Nephron progenitor cell (in vitro differentiated cells): ENCODE results near the gene CLEC18B.
"Not testable (repeated sequence)": the region's sequence is repeated elsewhere in the genome, so short reads cannot be mapped to it uniquely, and the experiment has no call there.

Experiments
- DNase-seq: peaks from one replicate; pipeline ENCODE4 v3.0.0; 2021
- H3K27ac Mint-ChIP-seq: 2 replicates; pipeline ENCODE4 v1.8.0; 2021; ENCODE audit warnings: mild to moderate bottlenecking, moderate library complexity, mixed read lengths
- H3K27me3 Mint-ChIP-seq: 2 replicates; pipeline ENCODE4 v1.8.0; 2021; ENCODE audit warnings: mild to moderate bottlenecking, low read depth, mixed read lengths; ENCODE audit not compliant: poor library complexity
- H3K36me3 Mint-ChIP-seq: 2 replicates; pipeline ENCODE4 v1.8.0; 2021; ENCODE audit warnings: low read depth, mixed read lengths
- H3K4me1 Mint-ChIP-seq: 2 replicates; pipeline ENCODE4 v1.8.0; 2021; ENCODE audit warnings: mixed read lengths
- H3K4me3 Mint-ChIP-seq: 2 replicates; pipeline ENCODE4 v1.8.0; 2021; ENCODE audit warnings: mild to moderate bottlenecking, moderate library complexity, mixed read lengths
- H3K9me3 Mint-ChIP-seq: 2 replicates; pipeline ENCODE4 v1.8.0; 2021; ENCODE audit warnings: mild to moderate bottlenecking, moderate library complexity, mixed read lengths
- CTCF ChIP-seq: fragments of 200-600 bp; sonication (generic); IDR thresholded peaks from 2 replicates; pipeline ENCODE4 v1.5.0; 2021; ENCODE audit warnings: antibody characterized with exemption

Gene CLEC18B

GRCh38 chr16:74438492-74438979 lies 17.3 kb upstream of the CLEC18B start:
- Mint-ChIP-seq H3K27me3 (peaks cover 2% of the 10 kb centered on the region), H3K36me3 (peaks cover 59% of the 10 kb centered on the region), H3K27ac (peak overlapping the region; percentile 94), H3K4me1 (no peaks in the 10 kb centered on the region), H3K4me3 (no peak overlapping the region), H3K9me3 (peaks cover 31% of the 10 kb centered on the region)
- no peak for TF ChIP-seq CTCF
- no peak for DNase-seq

- no peak for TF ChIP-seq CTCF
- Mint-ChIP-seq H3K27ac (no peak overlapping the region), H3K9me3 (peaks cover 21% of the 10 kb centered on the region), H3K4me3 (no peak overlapping the region), H3K36me3 (peaks cover 12% of the 10 kb centered on the region), H3K4me1 (peaks cover 16% of the 10 kb centered on the region), H3K27me3 (no peaks in the 10 kb centered on the region)
- no peak for DNase-seq
Measured at GRCh38 chr16:74431516-74431915, 10.2 kb upstream of the CLEC18B start.

GRCh38 chr16:74430036-74430712 lies 8.9 kb upstream of the CLEC18B start:
- not testable (repeated sequence) for H3K9me3 Mint-ChIP-seq, H3K36me3 Mint-ChIP-seq, H3K4me3 Mint-ChIP-seq, H3K27me3 Mint-ChIP-seq, H3K27ac Mint-ChIP-seq
- H3K4me1 Mint-ChIP-seq = peaks cover 17% of the 10 kb centered on the region
- peak; percentile 82 for TF ChIP-seq CTCF
- DNase-seq = peak; percentile 52

- not testable (repeated sequence) for H3K9me3 Mint-ChIP-seq, DNase-seq, H3K27me3 Mint-ChIP-seq, H3K36me3 Mint-ChIP-seq, H3K27ac Mint-ChIP-seq, H3K4me3 Mint-ChIP-seq
- peaks cover 27% of the 10 kb centered on the region for H3K4me1 Mint-ChIP-seq
Measured at GRCh38 chr16:74428493-74428892, 7.2 kb upstream of the CLEC18B start.

- H3K4me1 Mint-ChIP-seq = peaks cover 16% of the 10 kb centered on the region
- H3K27ac Mint-ChIP-seq, H3K4me3 Mint-ChIP-seq, H3K36me3 Mint-ChIP-seq, H3K9me3 Mint-ChIP-seq, DNase-seq, H3K27me3 Mint-ChIP-seq: not testable (repeated sequence)
Measured at GRCh38 chr16:74425751-74426150, 4.5 kb upstream of the CLEC18B start.

GRCh38 chr16:74423721-74424120 lies 2.4 kb upstream of the CLEC18B start:
- H3K27me3 Mint-ChIP-seq, H3K36me3 Mint-ChIP-seq, H3K9me3 Mint-ChIP-seq, H3K4me3 Mint-ChIP-seq: not testable (repeated sequence)
- DNase-seq = peak; percentile 21
- Mint-ChIP-seq H3K27ac (peak overlapping the region; percentile 56), H3K4me1 (peaks cover 11% of the 10 kb centered on the region)

- not testable (repeated sequence) for H3K4me3 Mint-ChIP-seq, H3K27me3 Mint-ChIP-seq, DNase-seq
Measured at GRCh38 chr16:74422086-74422485, 808 bp upstream of the CLEC18B start.

GRCh38 chr16:74421482-74421785 lies 156 bp upstream of the CLEC18B start:
- not testable (repeated sequence) for H3K27me3 Mint-ChIP-seq, DNase-seq, H3K9me3 Mint-ChIP-seq, H3K4me3 Mint-ChIP-seq, H3K36me3 Mint-ChIP-seq, H3K27ac Mint-ChIP-seq
- peaks cover 11% of the 10 kb centered on the region for H3K4me1 Mint-ChIP-seq

More at GRCh38 chr16:74422086-74422485, 808 bp upstream of the CLEC18B start:
- not testable (repeated sequence) for H3K36me3 Mint-ChIP-seq, H3K9me3 Mint-ChIP-seq, H3K27ac Mint-ChIP-seq
- peaks cover 11% of the 10 kb centered on the region for H3K4me1 Mint-ChIP-seq

GRCh38 chr16:74419811-74420210 lies 1.5 kb downstream of the CLEC18B start:
- not testable (repeated sequence) for H3K9me3 Mint-ChIP-seq, H3K36me3 Mint-ChIP-seq, H3K4me3 Mint-ChIP-seq

GRCh38 chr16:74417897-74418296 lies 3.4 kb downstream of the CLEC18B start:
- H3K9me3 Mint-ChIP-seq, H3K4me1 Mint-ChIP-seq, DNase-seq, H3K36me3 Mint-ChIP-seq, H3K27me3 Mint-ChIP-seq, H3K4me3 Mint-ChIP-seq, H3K27ac Mint-ChIP-seq: not testable (repeated sequence)

More at GRCh38 chr16:74419811-74420210, 1.5 kb downstream of the CLEC18B start:
- not testable (repeated sequence) for H3K4me1 Mint-ChIP-seq, H3K27me3 Mint-ChIP-seq, H3K27ac Mint-ChIP-seq
- DNase-seq = peak; percentile 51

GRCh38 chr16:74413920-74414319 lies 7.4 kb downstream of the CLEC18B start:
- H3K27me3 Mint-ChIP-seq, H3K4me3 Mint-ChIP-seq, H3K4me1 Mint-ChIP-seq, H3K36me3 Mint-ChIP-seq, DNase-seq, H3K9me3 Mint-ChIP-seq, H3K27ac Mint-ChIP-seq: not testable (repeated sequence)

- not testable (repeated sequence) for DNase-seq, H3K4me3 Mint-ChIP-seq, H3K27me3 Mint-ChIP-seq, H3K4me1 Mint-ChIP-seq, H3K27ac Mint-ChIP-seq, H3K9me3 Mint-ChIP-seq, H3K36me3 Mint-ChIP-seq
Measured at GRCh38 chr16:74413485-74413884, 7.8 kb downstream of the CLEC18B start.
